SIG-M5 treated with dmso at 0.1 percent for 504 hours (cell line): Measurements from ENCODE around the gene PDPK1.

Experiments used
- DNase-seq: peaks from one replicate; lab custom pipeline; 2025; ENCODE audit not compliant: unreplicated experiment; lab: John Stamatoyannopoulos, UW

Gene PDPK1

GRCh38 chr16:2537451-2538379, at the start of gene PDPK1:
Gene PDPK1 (plus strand): TSS chr16:2538021. CDS start chr16:2538113, 92 bp downstream.
- peak; percentile 87 for DNase-seq

- no peak for DNase-seq
These were observed 48.2 kb upstream of the PDPK1 start for GRCh38 chr16:2489581-2489980.

GRCh38 chr16:2490190-2491105, 47.4 kb upstream of the PDPK1 start:
- DNase-seq, result no peak

GRCh38 chr16:2492292-2492691, 45.5 kb upstream of the PDPK1 start:
- DNase-seq, result no peak

GRCh38 chr16:2493605-2494004, 44.2 kb upstream of the PDPK1 start:
- DNase-seq, result no peak

- no peak for DNase-seq
These were observed 43.2 kb upstream of the PDPK1 start for GRCh38 chr16:2494616-2495015.

GRCh38 chr16:2495041-2495440, 42.8 kb upstream of the PDPK1 start:
- DNase-seq, result no peak

GRCh38 chr16:2496223-2497115, 41.4 kb upstream of the PDPK1 start:
- no peak for DNase-seq

- DNase-seq, result no peak
These were observed 40.6 kb upstream of the PDPK1 start for GRCh38 chr16:2497116-2497630.

GRCh38 chr16:2497695-2498484, 39.9 kb upstream of the PDPK1 start:
- no peak for DNase-seq

GRCh38 chr16:2498531-2499253, 39.1 kb upstream of the PDPK1 start:
- DNase-seq, result no peak

- no peak for DNase-seq
These were observed 38.4 kb upstream of the PDPK1 start for GRCh38 chr16:2499454-2499853.

- no peak for DNase-seq
These were observed 37.9 kb upstream of the PDPK1 start for GRCh38 chr16:2499890-2500429.

- no peak for DNase-seq
These were observed 37.3 kb upstream of the PDPK1 start for GRCh38 chr16:2500430-2500917.

- DNase-seq, result peak; percentile 53
These were observed 36.7 kb upstream of the PDPK1 start for GRCh38 chr16:2500918-2501750.

- no peak for DNase-seq
These were observed 35.6 kb upstream of the PDPK1 start for GRCh38 chr16:2501946-2502895.

- no peak for DNase-seq
These were observed 32.1 kb upstream of the PDPK1 start for GRCh38 chr16:2505695-2506094.
